Cardiac septum (tissue), 1 donor: Measurements from ENCODE around the gene ATG101. TPM values are rescaled to one million over a fixed set of nuclear protein-coding genes. Genes with fewer than 3 reads are reported as not detected.

Experiments
- DNase-seq: peaks from one replicate; pipeline ENCODE4 v3.0.0-alpha.2; 2020; ENCODE audit warnings: low spot score
- intact Hi-C: fragments of 100-400 bp; cut with DNase I; formaldehyde crosslinking; loops from one replicate; pipeline ENCODE4 v1.14.0; 2022
- long read RNA-seq: library from polyadenylated mRNA; unstranded; transcript quantifications from one replicate; pipeline ENCODE4 v2.0.0, GENCODE V29; 2021
- total RNA-seq: library from RNA; stranded (reverse); fragmentation: NEBNext Ultra II Directional; extraction: Animal tissue kit (Norgen Biotek cat#: 25700); gene quantifications from one replicate; pipeline ENCODE4 v1.2.1, GENCODE V29; 2021
- donor health status: DM: no; HTN: no; CAD: no.

The ATG101 gene, protein sequence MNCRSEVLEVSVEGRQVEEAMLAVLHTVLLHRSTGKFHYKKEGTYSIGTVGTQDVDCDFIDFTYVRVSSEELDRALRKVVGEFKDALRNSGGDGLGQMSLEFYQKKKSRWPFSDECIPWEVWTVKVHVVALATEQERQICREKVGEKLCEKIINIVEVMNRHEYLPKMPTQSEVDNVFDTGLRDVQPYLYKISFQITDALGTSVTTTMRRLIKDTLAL
- 23.2 TPM for total RNA-seq
- long read RNA-seq, transcript ATG101-201 (4 exons, 1,439 nt), result major isoform, 41 of 47 reads
- long read RNA-seq, partial matches to known transcripts, result 1 of 47 reads
- long read RNA-seq, other reads (novel, unspliced or antisense), result 1 of 47 reads

DNA sequence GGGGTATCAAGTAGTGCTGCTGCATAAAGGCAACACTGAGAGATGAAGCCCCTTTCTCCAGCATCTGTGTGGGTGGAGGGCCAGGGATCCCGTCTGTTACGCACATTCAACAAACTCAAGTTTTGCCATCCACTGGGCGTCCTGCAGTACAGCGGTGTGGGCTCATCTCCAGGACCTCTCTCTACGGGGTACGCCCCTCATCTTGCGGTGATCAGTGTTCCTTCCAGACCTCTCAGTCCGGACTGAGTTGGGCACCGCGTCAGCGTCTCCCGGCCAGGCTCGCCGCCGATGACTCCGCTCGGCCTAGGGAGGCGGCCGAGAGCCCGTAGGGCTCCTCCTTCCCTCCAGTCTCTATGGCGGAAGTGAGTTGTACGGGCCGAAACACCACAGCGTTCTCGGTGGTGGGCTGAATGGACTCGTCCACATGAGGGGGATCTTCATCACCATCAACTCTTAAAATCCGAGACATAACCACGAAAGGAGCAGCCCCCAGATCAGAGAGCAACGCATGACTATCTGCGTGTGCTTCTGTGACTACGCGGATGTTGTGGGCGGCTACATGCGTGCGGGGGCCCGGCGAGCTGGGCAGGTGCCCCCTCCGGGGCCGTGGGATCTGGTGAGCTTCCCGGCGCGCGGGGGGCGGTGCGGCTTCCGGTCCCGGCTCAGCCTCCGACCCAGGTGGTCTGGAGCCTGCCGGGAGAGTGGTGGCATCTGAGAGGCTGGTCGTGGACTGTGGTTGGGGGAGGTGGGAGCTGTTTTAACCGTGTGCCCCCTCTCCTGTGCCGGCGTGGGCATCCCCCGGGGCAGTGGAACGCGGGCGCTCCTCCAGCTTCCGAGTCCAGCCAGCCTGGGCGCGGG lies at the start of gene ATG101:
Gene ATG101 (plus strand): TSS at position 652 of the 858 bp plus-strand sequence. CDS start 3,673 bp downstream, outside the sequence.
- intact Hi-C loops, result loop anchor here (1.0 kb wide), 1 partner anchor 18 kb away; the partner anchor contains the start of gene NR4A1
- peak; percentile 95 for DNase-seq

DNA sequence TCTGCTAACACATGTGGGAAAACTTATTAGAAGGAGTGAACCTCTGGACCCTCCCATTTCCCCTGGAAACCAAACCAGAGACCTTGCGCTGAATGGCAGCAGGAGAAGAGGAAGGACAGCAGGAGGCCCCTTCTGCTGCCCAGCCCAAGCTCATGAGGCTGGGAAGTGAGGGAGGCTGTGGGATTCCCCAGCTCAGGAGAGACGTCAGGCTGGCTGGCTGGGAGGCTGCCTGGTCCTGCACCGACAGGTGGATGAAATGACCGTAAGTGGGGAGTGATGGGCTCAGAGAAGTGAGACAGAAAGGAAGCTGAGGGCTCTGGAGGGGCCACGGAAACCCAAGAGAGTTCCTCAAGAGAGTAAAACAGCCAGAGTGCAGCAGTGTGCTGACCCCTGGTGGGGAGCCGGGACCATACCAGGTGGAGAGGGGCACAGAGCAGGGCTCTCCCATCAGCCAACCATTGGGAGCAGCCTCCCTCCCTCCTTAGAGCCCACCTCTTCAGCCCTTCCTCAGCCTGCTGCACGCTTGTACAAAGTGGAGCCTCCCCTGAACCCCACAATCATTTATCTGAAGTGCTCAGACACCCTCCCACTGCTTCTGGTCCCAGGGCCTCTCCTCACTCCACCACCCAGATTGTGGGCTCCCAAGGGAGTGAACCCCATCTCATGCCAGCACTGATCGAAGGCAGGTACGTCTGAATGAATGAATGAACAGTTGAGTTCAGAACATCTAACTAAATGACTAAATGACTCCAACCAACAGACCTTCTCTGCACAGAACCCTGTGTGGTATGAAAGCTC lies 49.0 kb upstream of the ATG101 start:
- intact Hi-C loops, result no loop called here
- no peak for DNase-seq

DNA sequence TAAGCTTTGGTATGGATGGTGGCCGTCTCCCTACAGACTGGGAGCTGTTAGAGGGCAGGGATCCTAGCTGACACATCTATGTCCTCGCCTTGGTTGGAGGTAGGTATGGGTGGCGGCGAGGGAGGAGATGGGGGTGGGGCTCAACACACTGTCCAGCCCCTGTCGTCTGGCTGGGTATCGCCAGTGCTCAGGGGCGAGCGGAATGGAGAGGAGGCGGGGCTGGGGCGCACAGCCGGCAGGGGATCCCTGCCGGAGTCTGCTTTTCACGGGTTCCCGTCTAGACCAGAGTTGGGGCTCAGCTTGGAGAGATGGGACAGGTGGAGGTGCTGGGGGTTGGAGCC lies 47.0 kb upstream of the ATG101 start:
- no peak for DNase-seq
- intact Hi-C loops, result loop anchor here (1.0 kb wide), 1 partner anchor 16 kb away; no protein-coding TSS in a partner anchor

DNA sequence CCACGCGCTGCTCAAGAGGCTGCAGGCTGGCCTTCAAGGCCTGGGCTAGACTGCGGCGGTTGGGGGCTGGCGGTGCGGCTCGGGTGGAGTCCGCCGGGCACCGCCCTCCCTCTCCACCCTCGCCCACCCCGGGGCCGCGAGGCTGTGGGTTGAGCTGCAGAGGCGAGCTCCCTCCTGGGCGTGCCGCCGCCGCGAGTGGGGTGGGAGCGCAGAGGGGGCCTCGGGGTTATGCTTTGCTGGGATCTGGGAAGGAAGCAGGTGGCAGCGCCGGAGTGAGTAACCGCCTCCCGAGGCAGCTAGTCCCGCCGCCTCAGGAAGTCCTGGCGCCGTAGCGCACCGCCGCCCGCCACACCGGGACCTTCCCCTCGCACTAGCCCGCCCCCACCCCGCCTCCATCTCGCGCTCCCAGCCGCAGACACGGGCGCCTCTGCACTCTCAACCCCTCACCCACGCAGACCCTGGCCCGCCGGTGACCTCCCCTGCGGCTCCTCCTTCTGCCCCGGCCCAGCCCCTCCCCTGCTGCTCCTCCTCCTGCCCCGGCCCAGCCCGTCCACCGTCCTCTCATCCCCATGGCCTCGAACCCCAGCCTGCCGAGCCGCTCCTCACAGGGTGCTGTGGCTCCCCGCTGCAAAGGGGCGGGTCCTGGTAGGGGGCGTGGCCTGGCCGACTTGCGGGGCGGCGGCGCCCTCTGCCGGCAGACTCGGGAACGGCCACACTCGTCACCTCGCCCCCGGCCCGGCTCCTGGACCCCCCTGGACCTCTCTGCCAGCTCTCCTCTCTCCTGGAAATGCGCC lies 46.4 kb upstream of the ATG101 start:
- intact Hi-C loops, result loop anchor here (1.0 kb wide), 1 partner anchor 16 kb away; no protein-coding TSS in a partner anchor
- DNase-seq, result peak; percentile 95

DNA sequence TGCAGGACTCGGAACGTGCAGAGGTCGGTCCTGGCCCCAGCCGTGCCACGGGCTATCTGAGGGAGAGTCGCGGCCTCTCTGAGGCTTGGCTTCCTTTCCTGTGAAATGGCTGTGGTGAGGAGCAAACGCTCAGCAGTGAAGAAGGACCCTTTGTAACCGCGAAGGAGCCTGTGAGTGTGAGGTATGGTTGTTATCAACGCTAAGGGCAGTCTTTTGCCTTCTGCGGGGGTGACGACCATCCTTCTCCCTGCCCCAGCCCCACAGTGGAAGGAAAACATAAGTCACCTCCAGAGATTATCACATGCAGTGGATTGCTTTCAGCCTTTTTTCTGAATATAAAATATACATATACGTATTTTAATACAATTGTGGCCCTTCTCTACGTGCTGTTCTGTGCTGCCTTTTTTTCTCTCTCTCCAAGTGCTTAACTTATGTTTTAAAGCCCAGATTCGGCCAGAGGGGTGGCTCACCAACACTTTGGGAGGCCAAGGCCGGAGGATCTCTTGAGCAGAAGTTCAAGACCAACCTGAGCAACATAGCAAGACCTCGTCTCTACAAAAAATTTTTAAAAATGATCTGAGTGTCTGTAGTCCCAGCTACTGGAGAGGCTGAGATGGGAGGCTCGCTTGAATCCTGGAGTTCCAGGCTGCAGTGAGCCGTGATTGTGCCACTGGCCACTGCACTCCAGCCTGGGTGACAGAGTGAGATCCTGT lies 45.6 kb upstream of the ATG101 start:
- intact Hi-C loops, result loop anchor here (1.0 kb wide), 1 partner anchor 17 kb away; no protein-coding TSS in a partner anchor
- no peak for DNase-seq

DNA sequence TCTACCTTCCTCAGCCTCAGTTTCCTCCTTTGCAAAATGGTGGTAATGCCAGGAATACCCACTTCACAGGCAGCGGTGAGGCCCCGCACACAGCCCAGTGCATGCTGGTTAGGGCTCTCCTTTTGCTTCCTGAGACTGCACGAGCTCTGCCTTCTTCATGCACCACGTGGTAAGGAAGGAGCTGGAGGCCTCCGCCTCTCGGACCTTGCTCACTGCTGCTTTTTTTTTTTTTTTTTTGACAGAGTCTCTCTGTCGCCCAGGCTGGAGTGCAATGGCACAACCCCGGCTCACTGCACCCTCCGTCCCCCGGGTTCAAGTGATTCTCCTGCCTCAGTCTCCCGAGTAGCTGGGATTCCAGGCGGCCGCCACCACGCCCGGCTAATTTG lies 44.9 kb upstream of the ATG101 start:
- DNase-seq, result no peak
- intact Hi-C loops, result loop anchor here (1.0 kb wide), 2 partner anchors 26 to 57 kb away; partner anchors contain the start of gene NR4A1

DNA sequence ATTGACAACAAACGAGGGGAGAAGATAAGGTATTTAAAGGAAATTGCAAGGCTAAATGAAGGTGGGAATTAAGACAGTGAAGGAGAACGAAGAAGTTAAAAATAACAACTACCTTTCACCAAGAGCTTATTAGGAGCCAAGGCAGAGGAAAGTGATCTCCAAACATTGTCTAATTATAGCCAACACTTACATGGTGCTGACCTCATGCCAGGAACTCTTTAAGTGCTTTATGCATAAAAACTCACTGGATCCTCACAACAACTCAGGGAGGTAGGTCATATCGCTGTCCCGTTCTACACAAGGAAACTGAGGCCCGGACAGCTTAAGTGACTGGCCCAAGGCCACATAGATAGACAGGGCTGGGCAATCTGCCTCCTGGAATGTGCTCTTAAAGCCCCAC lies 43.5 kb upstream of the ATG101 start:
- intact Hi-C loops, result loop anchor here (2.0 kb wide), 1 partner anchor 19 kb away; no protein-coding TSS in a partner anchor
- no peak for DNase-seq

DNA sequence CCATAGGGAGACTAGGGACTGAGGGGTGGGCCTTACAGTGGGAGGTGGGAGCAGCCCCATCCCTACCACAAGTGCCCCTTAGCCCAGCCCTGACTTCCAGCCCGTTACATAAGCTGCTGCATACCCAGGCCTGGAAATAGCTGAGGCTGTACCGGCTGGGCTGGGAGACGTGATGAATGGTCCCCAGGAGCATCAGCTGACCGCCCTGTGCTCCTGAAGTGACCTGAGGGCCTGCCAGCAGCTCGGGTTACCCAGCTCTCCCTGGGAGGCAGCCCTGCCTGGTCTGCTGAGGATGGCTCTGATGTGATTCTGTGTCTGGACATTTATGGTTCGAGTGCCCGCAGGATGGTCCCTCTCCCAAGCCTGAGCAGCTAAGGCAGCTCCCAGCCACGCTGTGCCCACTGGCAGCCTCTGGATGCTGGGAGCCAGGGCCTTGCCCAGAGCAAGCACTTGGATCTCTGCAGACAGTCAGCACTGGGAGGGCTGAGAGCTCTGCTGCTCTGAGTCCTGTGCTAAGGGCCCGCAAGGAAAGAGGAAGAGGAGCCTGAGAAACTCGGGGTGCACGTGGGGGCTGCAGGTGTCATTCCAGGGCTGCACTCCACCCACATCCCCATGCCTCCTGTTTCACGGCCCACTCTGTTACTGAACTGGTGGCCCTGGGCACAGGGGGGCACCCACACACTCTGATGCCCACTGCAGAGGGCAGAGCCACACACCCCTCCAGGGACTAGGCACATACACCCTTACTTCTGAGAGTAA lies 42.5 kb upstream of the ATG101 start:
- intact Hi-C loops, result loop anchor here (2.0 kb wide), 1 partner anchor 18 kb away; no protein-coding TSS in a partner anchor
- DNase-seq, result no peak

DNA sequence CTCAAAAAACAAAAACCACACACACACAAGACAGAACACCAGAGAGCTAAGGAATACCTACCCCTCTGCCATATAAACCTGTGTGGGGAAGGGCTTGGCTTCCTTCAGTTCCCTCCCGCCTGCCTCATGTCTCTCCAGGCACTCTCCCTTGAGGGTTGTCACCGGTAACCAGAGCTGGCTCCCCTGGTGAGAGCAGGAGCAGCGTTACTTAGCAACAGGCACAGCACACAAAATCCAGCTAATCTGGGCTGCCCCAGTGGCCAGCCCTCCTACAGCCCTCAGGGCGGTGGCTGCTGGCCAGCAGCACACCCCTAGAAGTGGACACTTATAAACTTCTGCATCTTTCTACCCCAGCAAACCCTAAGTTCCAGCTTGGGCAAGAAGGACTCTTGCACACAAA lies 40.1 kb upstream of the ATG101 start:
- DNase-seq, result no peak
- intact Hi-C loops, result loop anchor here (10.0 kb wide), 1 partner anchor 1015 kb away; no protein-coding TSS in a partner anchor

DNA sequence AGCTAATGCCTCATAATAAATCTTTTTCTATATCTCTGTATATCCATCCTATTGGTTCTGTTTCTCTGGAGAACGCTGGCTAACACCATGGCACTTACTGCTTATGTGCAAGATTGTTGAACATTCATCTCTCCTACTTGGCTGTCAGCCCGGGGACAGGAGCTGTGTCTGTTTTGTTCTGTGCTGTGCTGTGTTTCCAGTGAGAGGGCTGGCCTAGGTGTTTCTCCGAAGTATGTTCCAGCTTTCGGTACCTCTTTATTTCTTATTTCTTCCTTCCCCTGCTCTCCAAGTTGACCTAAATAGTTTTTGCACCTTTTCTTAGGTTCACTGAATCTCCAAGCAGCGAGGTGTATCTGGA lies 37.4 kb upstream of the ATG101 start:
- intact Hi-C loops, result loop anchor here (10.0 kb wide), 1 partner anchor 1012 kb away; no protein-coding TSS in a partner anchor

DNA sequence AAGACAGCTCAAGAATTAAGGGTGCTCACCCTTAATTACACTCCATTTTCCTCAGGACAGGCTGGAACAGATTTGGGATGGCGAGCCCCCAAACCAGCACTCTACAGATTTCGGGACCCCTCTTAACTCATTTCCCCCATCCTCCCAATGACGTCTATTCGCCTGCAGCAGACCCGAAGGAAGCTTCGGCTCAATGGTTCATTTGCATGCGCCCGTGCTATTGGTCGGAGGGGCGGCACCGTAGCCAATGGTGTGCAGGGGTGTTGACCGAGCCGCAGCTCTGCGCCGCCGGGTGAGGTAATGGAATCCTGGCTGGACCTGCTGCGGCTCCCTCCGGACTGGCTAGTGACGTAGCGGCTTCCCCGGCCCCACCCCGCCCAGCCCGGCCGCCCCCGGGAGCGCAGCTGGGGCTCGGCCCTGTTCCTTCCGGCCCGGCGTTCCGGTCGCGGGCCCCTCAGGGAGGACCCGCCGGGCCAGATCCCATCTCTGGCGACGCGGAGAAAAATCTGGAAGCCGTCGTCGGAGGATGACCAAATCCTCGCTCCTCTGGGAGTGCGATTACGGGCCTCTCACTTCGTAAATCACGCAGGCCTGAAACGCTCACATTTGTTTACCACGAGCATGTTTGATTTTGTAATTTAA lies 36.9 kb upstream of the ATG101 start:
- intact Hi-C loops, result loop anchor here (10.0 kb wide), 1 partner anchor 1012 kb away; no protein-coding TSS in a partner anchor
- peak; percentile 100 for DNase-seq

More for the DNA sequence above, 37.4 kb upstream of the ATG101 start:
- DNase-seq, result no peak

DNA sequence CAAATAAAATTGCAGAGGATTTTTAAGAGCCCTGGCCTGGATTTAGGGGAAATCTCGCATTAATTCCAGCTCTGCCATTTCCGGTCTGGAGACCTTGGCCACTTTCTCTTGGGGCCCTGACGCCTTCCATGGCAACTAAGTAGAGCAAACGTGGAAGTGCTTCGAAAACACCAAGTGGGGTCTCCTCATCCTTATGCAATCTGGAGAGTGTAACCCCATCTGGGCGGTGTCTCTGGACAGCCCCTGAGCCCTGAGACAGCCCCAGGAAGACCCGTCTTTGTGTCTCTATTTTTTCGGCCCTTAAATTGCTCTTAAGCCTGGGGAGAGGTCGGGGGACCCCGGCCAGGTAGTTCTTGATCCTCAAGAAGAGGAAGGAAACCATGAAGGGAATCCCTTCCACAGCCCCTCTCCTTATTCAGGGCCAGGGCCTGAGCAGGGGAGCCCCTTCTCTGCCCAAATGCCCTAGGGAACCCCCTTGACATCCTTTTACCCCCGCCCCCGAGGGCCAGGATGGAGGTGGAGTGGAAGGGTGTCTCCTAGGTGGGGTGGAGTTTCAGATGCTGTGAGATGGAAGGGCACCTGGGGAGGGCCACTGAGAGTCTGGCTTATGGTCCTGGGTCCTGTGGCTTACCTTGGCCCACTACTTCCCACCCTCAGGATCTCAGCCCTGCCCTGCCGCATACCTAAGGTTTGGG lies 36.2 kb upstream of the ATG101 start:
- DNase-seq, result no peak
- intact Hi-C loops, result loop anchor here (10.0 kb wide), 1 partner anchor 1011 kb away; no protein-coding TSS in a partner anchor

DNA sequence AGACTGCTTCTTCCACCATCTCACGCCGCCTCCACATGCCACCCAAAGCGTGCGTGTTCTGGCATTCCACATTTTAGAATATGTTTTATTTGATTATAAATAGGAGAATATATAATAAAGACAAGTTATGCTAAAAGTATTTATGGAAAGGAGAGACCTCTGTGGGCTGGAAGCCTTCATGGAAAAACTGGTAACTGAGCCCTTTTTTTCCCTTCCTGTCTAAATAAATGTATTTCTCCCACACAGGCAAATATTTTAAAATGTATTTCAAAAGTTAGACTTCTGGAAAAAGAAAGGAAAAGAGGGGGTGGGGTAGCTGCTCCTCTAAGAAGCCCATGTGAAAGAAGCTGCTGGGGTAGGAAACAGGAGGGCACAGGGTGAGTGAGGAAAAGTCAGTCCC lies 34.6 kb upstream of the ATG101 start:
- intact Hi-C loops, result loop anchor here (10.0 kb wide), 1 partner anchor 1010 kb away; no protein-coding TSS in a partner anchor
- no peak for DNase-seq

DNA sequence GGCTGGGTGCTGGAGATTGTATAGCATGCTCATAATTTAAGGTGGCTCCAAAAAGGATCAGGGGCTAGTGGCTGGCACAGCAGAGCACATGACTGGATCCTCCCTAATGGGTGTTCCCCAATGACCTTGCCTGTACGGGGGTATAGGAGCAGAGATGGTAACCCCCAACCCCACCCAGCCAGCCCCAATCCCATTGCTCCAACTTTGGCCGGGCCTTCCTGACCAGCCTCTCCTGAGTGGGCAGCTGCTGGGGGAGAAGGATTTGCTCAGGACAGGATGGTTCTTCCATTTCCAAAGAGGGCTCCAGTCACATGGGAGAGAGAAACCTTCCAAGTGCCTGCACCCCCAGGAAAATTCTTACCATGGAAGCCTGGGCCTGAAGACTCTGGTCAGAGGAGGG lies 33.9 kb upstream of the ATG101 start:
- DNase-seq, result no peak
- intact Hi-C loops, result loop anchor here (2.0 to 10.0 kb wide), 2 partner anchors 15 to 1009 kb away; partner anchors contain the start of gene NR4A1

DNA sequence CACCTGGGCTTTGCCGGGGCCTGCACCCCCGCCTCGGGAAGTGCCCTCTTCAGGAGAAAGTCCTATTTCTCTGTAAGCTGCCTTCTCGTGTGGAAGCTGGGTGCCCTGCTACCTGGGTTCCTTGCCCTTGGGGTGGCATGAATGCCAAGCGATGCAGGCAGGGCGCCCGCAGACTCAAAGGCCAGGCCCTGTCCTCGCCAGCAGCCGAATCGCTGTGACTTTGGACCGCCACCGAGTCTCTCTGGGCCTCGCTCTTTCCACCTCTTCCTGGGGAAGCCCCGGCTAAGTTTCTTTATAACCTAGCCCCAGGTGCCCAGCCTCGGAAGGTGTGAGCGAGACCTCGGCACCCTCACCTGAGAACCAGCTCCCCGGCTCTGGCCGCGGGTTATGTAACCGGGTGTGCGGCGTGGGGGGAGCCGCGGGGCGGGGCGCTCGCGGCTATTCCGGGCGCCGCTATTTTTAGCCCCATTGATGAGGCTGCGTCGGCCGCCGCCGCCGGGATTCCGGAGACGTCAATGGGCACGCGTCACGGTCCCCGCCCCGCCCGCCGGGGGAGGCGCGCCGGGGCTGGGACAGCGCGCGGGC lies 33.1 kb upstream of the ATG101 start:
- DNase-seq, result peak; percentile 94
- intact Hi-C loops, result loop anchor here (2.0 to 10.0 kb wide), 2 partner anchors 14 to 1008 kb away; partner anchors contain the start of gene NR4A1
